Effector memory CD4-positive, alpha-beta T cell (primary cell): ENCODE measurements around the gene STX11.
"Not testable (repeated sequence)": the region's sequence is repeated elsewhere in the genome, so short reads cannot be mapped to it uniquely, and the experiment has no call there.

ENCODE experiments used
- DNase-seq, 3 donors: peaks; one replicate each; pipeline ENCODE4 v3.0.0-alpha.2; 2020
- H3K27ac ChIP-seq: 2 replicates; pipeline ENCODE4 v1.7.0; 2013; ENCODE audit warnings: mild to moderate bottlenecking, low read length, moderate library complexity; ENCODE audit not compliant: insufficient read depth, poor library complexity, severe bottlenecking
- H3K27me3 ChIP-seq: replicated peaks from 2 replicates; pipeline ENCODE4 v1.7.0; 2013; ENCODE audit warnings: mild to moderate bottlenecking, low read length; ENCODE audit not compliant: insufficient read depth, control insufficient read depth, poor library complexity, severe bottlenecking
- H3K36me3 ChIP-seq: 2 replicates; pipeline ENCODE4 v1.7.0; 2013; ENCODE audit warnings: mild to moderate bottlenecking, low read length, moderate library complexity; ENCODE audit not compliant: control insufficient read depth, insufficient read depth
- H3K4me1 ChIP-seq: 2 replicates; pipeline ENCODE4 v1.7.0; 2013; ENCODE audit warnings: low read length, mild to moderate bottlenecking; ENCODE audit not compliant: control insufficient read depth, insufficient read depth, poor library complexity, severe bottlenecking
- H3K4me3 ChIP-seq: 2 replicates; pipeline ENCODE4 v1.7.0; 2013; ENCODE audit warnings: low read length, low read depth, mild to moderate bottlenecking; ENCODE audit not compliant: insufficient read depth, poor library complexity, severe bottlenecking
- H3K9me3 ChIP-seq: 2 replicates; pipeline ENCODE4 v1.7.0; 2013; ENCODE audit warnings: mild to moderate bottlenecking, low read length, moderate library complexity; ENCODE audit not compliant: control insufficient read depth

Gene STX11

GRCh38 chr6:144123421-144123820 is 26.9 kb upstream of the STX11 start:
- no peak for DNase-seq
- H3K36me3 ChIP-seq = no peaks in the 10 kb centered on the region
- H3K9me3 ChIP-seq = no peaks in the 10 kb centered on the region
- H3K27ac ChIP-seq = no peak overlapping the region
- H3K4me1 ChIP-seq = no peaks in the 10 kb centered on the region
- no peaks in the 10 kb centered on the region for H3K27me3 ChIP-seq
- H3K4me3 ChIP-seq = no peak overlapping the region

- H3K27me3 ChIP-seq = no peaks in the 10 kb centered on the region
- H3K36me3 ChIP-seq = no peaks in the 10 kb centered on the region
- DNase-seq = no peak
- no peaks in the 10 kb centered on the region for H3K9me3 ChIP-seq
- H3K27ac ChIP-seq = no peak overlapping the region
- no peaks in the 10 kb centered on the region for H3K4me1 ChIP-seq
- no peak overlapping the region for H3K4me3 ChIP-seq
These were observed 26.5 kb upstream of the STX11 start for GRCh38 chr6:144123836-144124235.

- no peak for DNase-seq
- H3K4me1 ChIP-seq = no peaks in the 10 kb centered on the region
- H3K27me3 ChIP-seq = no peaks in the 10 kb centered on the region
- no peak overlapping the region for H3K27ac ChIP-seq
- no peak overlapping the region for H3K4me3 ChIP-seq
- no peaks in the 10 kb centered on the region for H3K9me3 ChIP-seq
- H3K36me3 ChIP-seq = no peaks in the 10 kb centered on the region
These were observed 23.2 kb upstream of the STX11 start for GRCh38 chr6:144127097-144127496.

GRCh38 chr6:144129469-144129868 is 20.8 kb upstream of the STX11 start:
- Histone ChIP-seq H3K4me1 (no peaks in the 10 kb centered on the region), H3K4me3 (no peak overlapping the region), H3K27me3 (no peaks in the 10 kb centered on the region), H3K9me3 (no peaks in the 10 kb centered on the region), H3K27ac (no peak overlapping the region), H3K36me3 (no peaks in the 10 kb centered on the region)
- DNase-seq = no peak

GRCh38 chr6:144131248-144131709 is 19.0 kb upstream of the STX11 start:
- H3K27ac ChIP-seq = no peak overlapping the region
- H3K4me3 ChIP-seq = no peak overlapping the region
- no peak for DNase-seq
- no peaks in the 10 kb centered on the region for H3K9me3 ChIP-seq
- no peaks in the 10 kb centered on the region for H3K27me3 ChIP-seq
- H3K4me1 ChIP-seq = no peaks in the 10 kb centered on the region
- no peaks in the 10 kb centered on the region for H3K36me3 ChIP-seq

GRCh38 chr6:144132167-144132690 is 18.1 kb upstream of the STX11 start:
- not testable (repeated sequence) for H3K36me3 ChIP-seq

GRCh38 chr6:144133225-144133821 is 17.0 kb upstream of the STX11 start:
- no peaks in the 10 kb centered on the region for H3K27me3 ChIP-seq
- no peak overlapping the region for H3K4me3 ChIP-seq
- H3K27ac ChIP-seq = no peak overlapping the region
- no peak for DNase-seq
- no peaks in the 10 kb centered on the region for H3K9me3 ChIP-seq
- no peaks in the 10 kb centered on the region for H3K4me1 ChIP-seq
- no peaks in the 10 kb centered on the region for H3K36me3 ChIP-seq

More at GRCh38 chr6:144132167-144132690, 18.1 kb upstream of the STX11 start:
- DNase-seq, H3K4me3 ChIP-seq, H3K9me3 ChIP-seq, H3K27me3 ChIP-seq, H3K4me1 ChIP-seq, H3K27ac ChIP-seq: not testable (repeated sequence)

GRCh38 chr6:144134176-144134575 is 16.1 kb upstream of the STX11 start:
- no peaks in the 10 kb centered on the region for H3K27me3 ChIP-seq
- no peak overlapping the region for H3K4me3 ChIP-seq
- no peaks in the 10 kb centered on the region for H3K4me1 ChIP-seq
- no peaks in the 10 kb centered on the region for H3K36me3 ChIP-seq
- no peak overlapping the region for H3K27ac ChIP-seq
- no peak for DNase-seq
- H3K9me3 ChIP-seq = no peaks in the 10 kb centered on the region

- Histone ChIP-seq H3K36me3 (no peaks in the 10 kb centered on the region), H3K4me1 (no peaks in the 10 kb centered on the region), H3K27ac (no peak overlapping the region), H3K4me3 (no peak overlapping the region), H3K9me3 (no peaks in the 10 kb centered on the region), H3K27me3 (no peaks in the 10 kb centered on the region)
- DNase-seq = no peak
These were observed 15.6 kb upstream of the STX11 start for GRCh38 chr6:144134737-144135136.

GRCh38 chr6:144138542-144138941 is 11.8 kb upstream of the STX11 start:
- Histone ChIP-seq H3K4me1 (no peaks in the 10 kb centered on the region), H3K27me3 (no peaks in the 10 kb centered on the region)

More at GRCh38 chr6:144138542-144138941, 11.8 kb upstream of the STX11 start:
- H3K27ac ChIP-seq = no peak overlapping the region
- no peak overlapping the region for H3K4me3 ChIP-seq
- no peak for DNase-seq
- no peaks in the 10 kb centered on the region for H3K36me3 ChIP-seq
- no peaks in the 10 kb centered on the region for H3K9me3 ChIP-seq
